Activated effector memory CD4-positive, alpha-beta T cell treated with Interleukin-2 at 50 U/mL for 16 hours (primary cell): ENCODE data around the gene CAMK2D.

Source experiments
- DNase-seq: peaks from one replicate; pipeline ENCODE4 v3.0.0-alpha.2; 2020

CAMK2D gene

DNA sequence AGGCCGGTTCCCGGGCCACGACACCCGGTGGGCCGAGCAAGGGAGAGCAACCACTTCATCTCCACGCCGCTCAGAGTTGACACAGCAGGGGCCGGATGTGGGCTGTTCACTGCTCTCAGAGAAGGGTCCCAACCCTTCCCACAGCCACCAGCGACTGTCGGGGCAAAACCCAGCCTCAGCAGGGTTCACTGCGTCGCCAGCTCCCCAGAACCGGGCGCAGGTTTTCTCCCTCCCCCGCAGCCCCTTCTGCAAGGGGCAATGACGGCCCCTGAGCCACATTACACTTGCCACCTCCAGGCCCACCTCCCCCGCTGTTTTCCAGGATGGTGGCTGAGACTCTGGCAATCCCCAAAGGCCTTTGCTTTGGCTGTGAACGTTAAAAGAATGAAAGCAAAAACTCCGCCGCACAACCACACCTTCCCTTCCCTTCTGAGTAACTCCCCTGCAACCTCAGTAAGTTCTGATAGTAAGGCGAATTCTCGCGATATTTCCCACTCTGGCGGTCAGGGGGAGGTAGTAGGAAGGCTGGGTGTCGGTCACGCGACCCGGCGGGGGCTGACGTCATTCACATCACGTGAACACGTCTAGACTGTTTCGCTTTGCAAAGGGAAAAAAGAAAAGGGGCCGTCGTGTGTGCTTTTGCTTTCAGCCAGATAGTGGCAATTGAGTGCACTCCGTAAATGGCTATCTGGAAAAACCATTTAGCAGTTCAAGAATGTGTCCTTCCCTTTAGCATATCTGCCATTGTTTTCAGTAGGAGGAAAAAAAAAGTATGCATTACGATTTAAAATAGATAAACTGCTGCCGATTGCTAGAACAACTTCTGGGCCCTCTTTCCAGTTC, 869 bp upstream of the CAMK2D start:
- DNase-seq, result peak; percentile 95

DNA sequence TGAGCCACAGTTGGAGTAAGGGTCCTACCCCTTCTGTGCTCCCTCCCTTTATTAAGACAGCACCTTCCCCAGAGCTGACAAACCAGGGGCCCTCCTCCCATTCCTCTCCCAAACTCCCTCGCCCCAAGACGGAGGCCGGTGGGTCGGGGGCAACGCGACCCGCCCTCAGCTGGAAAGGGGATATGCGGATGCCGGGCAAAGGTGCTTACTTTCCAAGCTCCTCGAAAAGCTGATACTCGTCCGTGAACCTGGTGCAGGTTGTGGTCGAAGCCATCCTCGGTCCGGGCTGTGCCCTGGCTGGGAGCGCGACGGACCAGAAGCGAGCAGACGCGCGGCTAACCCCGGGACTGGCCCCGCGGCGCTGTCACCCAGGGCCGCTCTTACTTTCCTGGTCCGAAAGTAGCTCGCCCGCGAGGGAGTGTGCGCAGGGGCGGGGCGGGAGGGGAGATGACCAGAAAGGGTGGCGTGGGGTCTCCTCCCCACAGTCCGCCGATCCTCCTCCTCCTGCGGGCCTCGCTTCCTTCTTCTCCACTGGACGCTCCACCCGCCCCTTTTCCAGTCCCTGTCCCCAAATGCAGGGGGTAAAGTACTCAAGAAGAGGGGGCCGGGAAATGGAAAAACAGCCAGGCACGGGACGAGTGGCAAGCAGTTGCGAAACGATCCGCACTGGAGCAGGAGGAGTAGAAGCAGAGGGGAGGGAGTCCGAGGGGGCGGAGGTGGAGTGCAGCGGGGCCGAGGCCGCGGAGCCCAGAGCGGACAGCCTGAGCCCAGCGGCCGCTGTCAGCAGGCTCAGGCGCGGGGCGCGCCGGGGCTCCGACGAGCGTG, 531 bp downstream of the CAMK2D start:
- peak; percentile 30 for DNase-seq

DNA sequence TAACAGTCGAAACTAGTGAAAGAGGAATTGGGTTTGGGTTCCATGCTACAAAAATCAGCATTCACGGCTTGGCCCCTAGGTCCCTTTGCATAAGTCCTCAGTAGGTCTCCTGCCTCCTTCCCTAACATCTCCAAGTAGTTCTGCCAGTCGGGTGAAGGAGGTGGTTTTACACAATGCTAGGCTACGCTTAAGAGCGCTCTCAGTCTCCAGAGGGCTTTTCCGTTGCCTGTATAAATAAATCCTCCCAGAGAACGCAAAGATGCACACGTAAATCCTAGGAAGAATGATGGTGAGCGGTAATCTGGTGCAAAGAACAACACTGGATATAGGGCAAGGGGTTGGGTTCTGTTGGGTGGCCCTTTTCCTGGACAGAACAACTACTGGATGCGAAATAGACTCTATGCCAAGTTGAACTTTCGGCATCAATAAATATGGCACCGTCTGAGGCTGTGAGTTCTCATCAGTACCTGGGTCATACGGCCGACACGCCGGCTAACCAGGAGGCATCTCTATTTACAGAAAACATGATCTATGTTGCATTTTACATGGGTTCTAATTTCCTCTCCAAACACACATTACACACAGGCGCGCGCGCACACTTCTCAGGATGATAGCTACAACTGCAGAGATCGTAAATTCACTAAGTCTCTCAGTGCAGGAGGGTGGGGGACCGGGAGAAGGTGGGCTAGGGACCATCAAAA, 1.3 kb downstream of the CAMK2D start:
- peak; percentile 20 for DNase-seq

DNA sequence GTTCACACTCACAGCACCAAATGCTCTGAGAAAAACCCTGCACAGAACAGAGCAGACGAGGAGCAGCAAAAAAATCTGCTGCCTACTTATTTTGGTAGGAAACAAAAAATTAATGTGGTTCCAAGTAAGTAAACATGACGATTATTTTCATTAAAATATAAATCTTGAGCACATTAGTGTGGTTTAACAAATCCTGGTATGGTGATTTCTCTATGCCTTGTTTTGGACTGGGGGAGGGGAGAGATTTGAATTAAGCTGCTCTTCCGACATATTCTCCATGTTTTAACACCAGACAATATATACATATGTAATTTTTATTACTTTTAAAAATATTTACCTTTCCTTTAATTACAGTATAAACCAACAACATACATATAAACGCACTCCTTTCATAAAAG, 1.8 kb downstream of the CAMK2D start:
- no peak for DNase-seq

DNA sequence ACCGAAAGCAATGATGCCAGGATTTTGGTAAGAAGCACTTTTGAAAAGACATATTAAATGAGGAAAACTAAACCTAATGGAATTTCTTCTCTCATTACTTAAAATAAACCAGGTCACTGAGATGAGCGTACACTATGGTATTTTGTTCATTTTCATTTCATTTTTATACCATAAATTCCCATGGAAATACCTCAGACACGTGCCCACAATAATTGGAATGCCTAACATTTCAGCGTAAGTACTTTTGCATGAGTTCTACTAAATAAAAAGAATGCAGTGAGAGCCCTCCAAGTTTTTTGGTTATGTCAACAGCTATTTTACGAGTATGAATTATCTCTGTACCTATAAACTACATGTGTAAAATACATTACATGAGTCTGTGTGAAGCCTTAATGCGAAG, 3.2 kb downstream of the CAMK2D start:
- no peak for DNase-seq

DNA sequence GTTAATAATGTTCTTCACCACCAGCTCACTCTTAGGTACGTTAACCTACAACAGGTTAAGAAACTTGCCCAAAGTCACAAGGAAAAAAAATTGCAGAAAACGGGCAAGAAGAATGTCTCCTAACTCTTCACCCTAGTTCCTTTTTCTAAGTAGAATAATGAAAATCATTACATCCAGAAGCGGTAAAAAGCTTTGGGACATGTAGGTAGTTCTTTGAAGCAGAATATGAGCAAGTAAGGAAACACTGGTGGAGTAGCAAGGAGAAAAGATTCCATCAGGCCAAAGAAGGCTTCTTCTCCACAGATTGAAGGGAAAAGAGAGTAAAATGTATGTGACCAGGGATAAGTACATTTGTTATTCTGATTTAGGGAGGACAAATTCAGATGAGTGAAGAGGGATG, 4.1 kb downstream of the CAMK2D start:
- DNase-seq, result no peak

DNA sequence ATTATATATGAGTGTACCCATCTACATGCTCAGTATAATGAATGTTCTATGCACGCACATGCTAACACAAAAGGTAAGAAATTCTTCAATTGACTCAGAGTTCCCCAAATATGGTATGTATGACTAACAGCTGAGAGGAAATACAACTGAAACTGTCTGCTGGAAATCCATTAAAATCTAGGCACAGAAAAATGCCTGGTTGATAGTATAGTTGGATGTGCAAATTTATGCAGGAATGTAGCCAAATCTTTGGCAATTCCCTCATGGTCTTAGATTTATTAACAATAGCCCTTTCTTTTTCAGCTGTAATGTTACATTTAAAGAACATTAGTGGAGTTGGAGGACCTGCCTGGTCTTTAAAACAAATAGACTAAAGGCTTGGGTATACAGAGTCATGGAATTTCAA, 5.5 kb downstream of the CAMK2D start:
- DNase-seq, result no peak

DNA sequence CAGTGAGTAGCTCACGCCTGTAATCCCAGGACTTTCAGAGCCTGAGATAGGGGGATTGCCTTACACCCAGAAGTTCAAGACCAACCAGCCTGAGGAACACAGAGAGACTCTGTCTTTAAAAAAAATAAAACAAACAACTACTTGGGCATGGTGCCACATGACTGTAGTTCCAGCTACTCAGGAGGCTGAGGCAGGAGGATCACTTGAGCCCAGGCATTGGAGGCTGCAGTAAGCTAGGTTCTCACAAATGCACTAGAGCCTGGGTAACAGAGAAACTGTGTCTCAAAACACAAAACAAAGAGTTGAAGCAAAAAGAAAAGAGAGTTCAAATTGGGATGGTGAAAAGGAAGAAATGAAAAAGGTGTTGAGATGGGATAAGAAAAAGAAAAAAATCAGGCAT, 10.8 kb downstream of the CAMK2D start:
- DNase-seq, result no peak

DNA sequence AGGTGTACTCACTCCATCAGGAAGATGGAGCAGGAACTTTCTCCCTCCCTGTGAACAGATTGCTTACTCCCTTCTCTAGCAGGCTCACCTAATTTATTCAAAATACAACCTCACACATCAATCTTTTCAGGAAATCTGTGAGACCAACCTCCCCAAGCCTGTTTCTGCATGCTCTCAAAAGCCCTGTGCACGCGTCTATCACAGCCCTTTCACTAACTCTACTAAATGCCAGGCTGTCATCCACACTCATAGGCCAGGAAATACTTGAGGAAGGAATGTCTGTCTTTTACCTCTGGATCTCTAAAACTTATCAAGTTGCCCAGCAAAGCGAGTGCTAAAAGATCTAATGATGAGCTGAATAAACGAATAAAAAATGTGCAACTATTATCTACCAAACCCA, 11.2 kb downstream of the CAMK2D start:
- no peak for DNase-seq

DNA sequence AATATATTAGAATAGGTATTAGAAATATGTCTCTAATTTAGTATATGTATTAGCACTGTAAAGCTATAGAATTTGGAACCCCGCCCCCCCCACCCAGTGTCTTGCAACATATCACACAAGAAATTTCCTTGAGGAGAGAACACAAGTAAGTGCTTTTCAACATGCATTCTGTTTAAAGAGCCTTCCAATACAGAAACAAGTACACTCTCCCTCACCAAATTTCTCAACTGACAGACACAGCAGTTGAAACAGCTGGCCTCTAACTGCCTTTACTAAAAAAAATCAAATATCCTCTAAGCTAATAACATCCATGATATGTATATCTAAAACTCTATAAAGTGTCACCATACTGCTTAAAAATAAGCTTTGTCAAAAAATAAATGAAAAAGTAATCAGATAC, 12.4 kb downstream of the CAMK2D start:
- DNase-seq, result no peak

DNA sequence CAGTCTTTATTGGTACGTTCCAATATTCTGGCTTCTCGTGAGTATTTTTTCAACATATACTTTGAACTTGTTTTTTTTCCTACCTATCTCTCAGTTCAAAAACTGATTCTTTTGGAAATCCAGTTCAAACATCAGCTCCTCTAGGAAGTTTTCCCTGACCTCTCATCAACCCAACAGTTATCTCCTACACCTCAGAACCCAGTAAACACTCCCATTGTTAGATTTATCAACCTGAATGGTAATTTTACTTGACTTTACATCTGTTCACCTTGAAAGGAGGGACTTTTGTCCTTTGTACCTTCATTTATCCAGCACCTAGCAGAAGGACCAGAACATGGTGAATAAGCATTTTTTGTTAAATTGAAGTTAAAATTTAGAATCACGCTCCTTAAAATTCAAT, 13.6 kb downstream of the CAMK2D start:
- no peak for DNase-seq

DNA sequence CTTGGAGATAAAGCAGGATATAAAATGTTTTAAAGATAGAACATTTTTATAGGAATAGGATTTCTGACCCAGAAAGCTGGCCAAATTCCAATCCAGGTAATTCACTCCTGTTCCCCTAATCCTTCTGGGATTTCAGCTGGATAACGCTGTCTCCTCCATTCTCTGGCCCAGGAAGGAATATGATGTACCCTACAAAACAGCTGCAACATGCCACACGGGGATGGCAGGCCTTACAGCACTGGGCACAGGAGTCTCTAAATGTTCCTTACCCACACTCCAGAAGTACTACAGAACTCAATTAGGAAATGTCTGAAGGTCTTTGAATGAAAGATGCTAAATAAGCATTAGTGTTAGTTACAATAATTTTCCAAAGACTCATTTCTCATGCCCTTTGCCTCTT, 15.8 kb downstream of the CAMK2D start:
- DNase-seq, result no peak

DNA sequence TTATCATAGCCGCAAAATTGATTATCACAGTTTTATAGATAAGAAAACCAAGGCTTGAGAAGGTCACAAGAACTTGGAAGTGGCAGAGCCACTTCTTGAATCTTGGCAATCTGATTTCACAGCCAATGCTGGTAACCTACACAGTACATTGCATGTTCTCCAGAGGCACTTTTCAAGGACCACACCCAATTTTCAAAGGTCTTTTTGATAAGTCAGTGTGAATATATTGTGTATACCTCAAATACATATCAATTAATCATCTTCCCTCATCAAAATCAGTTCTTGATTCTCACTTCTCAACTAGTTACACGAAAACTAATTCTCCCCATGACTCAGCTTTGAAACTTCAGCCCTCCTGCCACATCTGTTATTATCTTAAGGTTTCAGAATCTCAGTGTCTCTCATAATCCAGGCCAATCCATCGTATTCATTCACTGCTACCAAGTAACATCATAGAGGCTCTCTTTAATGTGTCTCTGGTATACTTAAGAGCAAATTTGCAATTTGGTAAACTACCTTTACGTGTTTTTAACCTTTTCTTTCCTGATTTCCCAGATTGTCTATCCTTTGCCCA, 16.8 kb downstream of the CAMK2D start:
- no peak for DNase-seq

DNA sequence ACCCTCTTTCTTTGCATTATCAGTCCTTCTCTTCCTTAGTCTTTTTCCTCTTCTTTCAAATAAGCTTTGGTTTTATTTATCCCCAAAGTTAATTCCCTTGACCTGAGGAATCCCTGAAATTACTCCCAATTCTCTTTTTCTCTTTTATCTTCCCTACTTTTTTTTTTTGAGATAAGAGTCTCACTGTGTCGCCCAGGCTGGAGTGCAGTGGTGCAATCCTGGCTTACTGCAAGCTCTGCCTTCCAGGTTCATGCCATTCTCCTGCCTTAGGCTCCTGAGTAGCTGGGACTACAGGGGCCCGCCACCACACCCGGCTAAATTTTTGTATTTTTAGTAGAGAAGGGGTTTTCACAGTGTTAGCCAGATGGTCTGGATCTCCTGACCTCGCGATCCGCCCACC, 17.8 kb downstream of the CAMK2D start:
- no peak for DNase-seq

DNA sequence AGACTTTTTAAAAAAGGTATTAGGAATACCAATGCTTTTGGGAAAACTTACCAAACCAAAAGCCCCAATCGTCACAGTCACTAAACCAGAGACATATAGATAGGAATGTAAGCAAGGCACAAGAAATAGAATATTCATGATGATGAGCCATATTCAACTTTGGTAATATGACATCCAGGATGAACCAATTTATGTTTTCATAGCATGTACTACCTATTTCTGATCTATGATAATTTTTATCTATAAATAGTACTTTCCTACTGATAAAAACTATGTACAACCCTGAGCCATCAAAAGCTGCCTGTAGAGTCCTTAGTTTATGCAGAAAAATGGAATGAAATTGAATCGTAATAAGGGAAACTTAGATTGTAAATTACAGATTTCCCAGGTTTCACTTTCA, 18.9 kb downstream of the CAMK2D start:
- no peak for DNase-seq

DNA sequence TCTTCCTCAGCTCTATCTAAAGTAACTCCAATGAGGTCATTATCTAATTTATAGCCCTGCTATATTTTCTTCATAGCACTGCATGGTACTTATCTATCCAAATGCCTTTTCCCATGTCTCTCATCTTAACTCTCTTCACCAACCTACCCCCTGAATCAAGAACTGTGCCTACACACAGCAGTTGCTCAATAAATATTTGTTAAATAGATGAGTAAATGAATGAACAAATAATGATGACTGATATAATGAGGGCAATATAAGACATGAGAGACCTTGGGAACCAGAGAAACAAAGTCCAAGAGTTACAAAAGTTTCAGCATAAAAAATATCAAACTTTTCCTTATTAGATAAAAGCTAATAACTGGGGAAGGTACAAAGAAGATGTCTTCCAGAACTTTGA, 19.6 kb downstream of the CAMK2D start:
- DNase-seq, result no peak

DNA sequence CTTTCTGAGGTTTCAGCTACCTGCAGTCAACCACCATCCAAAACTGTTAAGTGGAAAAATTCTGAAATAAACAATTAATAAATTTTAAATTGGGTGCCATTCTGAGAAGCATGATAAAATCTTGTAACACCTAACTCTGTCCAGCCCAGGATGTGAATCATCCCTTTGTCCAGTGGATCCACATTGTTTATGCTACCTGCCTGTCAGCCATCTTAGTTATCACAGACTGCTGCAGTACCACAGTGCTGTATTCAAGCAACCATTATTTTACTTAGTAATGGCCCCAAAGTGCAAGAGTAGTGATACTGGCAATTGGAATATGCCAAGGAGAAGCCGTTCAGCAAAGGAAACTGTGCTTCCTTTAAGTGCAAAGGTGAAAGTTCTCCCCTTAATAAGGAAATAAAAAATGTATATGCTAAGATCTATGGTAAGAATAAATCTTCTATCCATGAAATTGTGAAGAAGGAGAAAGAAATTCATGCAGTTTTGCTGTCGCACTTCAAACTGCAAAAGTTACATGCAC, 20.6 kb downstream of the CAMK2D start:
- no peak for DNase-seq

DNA sequence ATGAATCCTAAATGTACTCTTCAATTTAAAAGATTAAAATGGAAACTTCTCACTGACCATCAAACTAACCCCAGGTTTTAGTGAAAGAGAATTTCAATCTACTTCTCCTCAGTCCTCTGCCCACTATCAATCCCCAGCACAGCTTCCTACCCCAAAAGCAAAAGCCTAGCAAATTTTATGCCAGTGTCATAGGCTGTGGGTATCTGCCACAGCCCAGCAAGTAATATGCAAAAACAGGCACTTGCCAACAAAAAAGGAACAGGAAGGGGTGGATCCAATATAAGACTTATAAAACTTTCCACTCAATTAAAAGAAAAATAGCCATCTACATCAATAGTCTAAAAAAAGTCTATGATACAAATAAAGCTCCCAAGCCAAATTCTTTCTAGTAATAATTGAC, 22.3 kb downstream of the CAMK2D start:
- DNase-seq, result no peak

DNA sequence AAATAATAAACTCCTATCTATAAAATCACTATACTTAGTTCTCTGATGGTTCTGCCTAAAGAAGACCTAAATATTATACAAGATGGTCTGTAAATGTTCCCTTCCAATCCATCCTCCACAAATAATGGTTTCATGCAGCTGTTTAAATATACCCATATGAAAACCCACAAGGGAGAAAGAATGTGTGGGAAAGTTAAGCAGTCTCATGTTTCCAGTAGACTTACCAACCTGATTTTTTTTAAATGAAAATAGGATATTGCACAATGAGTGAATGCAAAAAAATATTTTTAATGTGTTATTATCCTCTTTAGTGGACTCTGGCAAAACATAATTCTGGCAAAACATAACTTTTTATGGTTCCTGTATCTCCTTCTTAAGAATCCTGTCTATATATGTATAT, 23.3 kb downstream of the CAMK2D start:
- DNase-seq, result no peak

DNA sequence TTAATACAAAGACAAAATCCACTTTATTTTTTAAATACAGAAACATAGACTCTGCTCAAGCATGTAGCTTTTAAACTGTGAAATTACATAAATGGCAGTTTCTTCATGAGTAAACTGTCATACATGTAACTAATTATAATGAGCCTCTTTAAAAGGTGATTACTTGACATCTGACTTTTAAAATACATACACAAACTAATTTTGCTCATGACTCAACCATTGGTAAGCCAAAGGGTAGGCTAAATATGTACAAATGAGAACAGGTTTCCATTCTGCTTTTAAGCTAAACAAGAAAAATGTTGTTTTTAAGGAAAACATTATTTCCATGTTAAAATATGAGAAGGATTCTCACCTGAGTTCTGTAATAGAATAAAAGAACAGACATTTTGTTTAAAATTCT, 27.9 kb downstream of the CAMK2D start:
- DNase-seq, result no peak

DNA sequence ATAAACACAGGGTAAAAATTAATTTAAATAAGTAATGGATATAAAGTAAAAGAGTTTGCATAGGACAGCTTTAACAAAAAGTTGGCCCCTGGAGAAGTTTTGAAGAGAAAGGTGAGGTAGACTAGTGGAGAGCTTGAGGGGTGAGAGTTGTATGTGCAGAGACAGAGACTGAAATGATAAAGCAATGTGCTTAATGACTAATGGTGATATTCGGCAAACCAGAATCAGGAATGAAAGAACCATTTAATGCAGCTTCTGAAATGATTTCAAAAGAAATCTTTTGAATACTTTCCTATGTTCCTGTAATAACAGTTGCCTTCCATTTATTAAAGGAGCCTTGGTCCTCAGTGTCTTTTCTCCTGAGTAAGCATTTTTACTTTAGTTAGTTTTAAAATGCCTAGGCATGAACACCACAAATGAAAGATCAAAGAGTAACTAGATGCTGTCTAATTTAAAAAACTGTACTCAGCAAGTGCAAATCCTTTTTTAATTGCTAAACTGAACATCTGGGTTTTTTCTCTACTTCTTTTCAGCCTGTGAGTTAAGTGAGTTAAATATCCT, 28.5 kb downstream of the CAMK2D start:
- DNase-seq, result no peak

DNA sequence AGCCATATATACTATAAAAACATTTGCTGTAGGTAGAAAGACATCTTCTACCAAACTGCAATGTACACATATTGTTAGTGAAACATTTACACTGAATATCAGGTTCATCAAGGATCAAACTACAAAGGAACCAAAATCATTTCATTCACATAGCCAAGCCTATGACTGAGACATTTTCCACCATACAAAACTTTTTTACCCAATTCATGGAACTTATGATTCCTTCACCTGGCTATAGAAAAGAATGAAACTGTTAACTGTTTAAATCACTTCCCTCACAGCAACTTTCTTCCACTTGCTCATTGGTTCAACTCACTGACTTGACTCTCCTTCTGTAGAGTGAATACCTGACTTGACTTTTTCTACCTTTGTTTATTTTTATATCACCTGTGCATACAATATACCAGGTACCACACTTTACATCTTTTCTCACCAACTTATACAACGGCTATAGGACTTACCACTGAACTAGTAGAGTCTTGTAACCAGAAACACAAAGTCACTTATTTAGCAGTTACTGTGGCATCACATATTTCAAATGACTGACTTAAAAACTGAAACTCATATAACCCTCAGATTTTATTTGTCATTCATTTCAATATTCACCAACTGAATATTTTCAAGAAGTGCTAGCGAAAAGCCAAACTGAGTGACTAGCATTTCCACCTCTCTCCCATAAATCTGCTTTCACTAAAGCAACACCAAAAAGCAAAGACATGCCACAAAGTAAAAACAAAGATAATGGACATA, 30.9 kb downstream of the CAMK2D start:
- no peak for DNase-seq
